ENCODE data around the gene SSX2IP.

GRCh38 chr1:84693785-84694184, 3.5 kb upstream of the SSX2IP start:
- TF ChIP-seq CTCF (IDR thresholded peaks at IDR 0.05), result no peak
- TF ChIP-seq EP300 (IDR thresholded peaks at IDR 0.05), result no peak
- no peak for TF ChIP-seq POLR2A (IDR thresholded peaks at IDR 0.05; ENCODE audit: low read depth)

All from esophagus muscularis mucosa (tissue), 4 donors.